ENCODE data around the gene KCNMB2. TPM values are rescaled to one million over a fixed set of nuclear protein-coding genes. Genes with fewer than 3 reads are reported as not detected.

KCNMB2 gene
- polyA plus RNA-seq, 2 of the 4 experiments (the other 2 are of a cell fraction), result not detected

GRCh38 chr3:178673529-178673928, 137.3 kb downstream of the KCNMB2 start:
- POLR2A ChIA-PET, result no interaction called here
- no peaks in the 10 kb centered on the region for H3K9me3 ChIP-seq
- CTCF ChIA-PET, result no interaction called here
- FAIRE-seq (no peak), DNase-seq (ENCODE audit: low read depth in 1 of 2, low spot score in 1 of 2) (no peak), ATAC-seq (no peak)
- no peaks in the 10 kb centered on the region for H3K4me1 ChIP-seq
- TF ChIP-seq EHMT2 (IDR thresholded peaks at IDR 0.05; ENCODE audit: low read depth) (no peak), RNF2 (IDR thresholded peaks at IDR 0.05; ENCODE audit: borderline replicate concordance, low read depth) (no peak), SREBF2 (IDR thresholded peaks at IDR 0.05) (no peak), EHF (CRISPR knock-in tag; IDR thresholded peaks at IDR 0.05) (no peak), JUN (IDR thresholded peaks at IDR 0.05) (no peak), BHLHE40 (IDR thresholded peaks at IDR 0.05; ENCODE audit: low read depth, low read length) (no peak), FOXS1 (CRISPR knock-in tag; IDR thresholded peaks at IDR 0.05) (no peak), TP53 (CRISPR knock-in tag; IDR thresholded peaks at IDR 0.05) (no peak), RFX5 (IDR thresholded peaks at IDR 0.05) (no peak), HOXB5 (CRISPR knock-in tag; IDR thresholded peaks at IDR 0.05) (no peak), RCOR1 (IDR thresholded peaks at IDR 0.05; ENCODE audit: low read depth, low read length) (no peak), TFCP2L1 (CRISPR knock-in tag; IDR thresholded peaks at IDR 0.05) (no peak), POLR2AphosphoS2 (conservative IDR thresholded peaks at IDR 0.05; ENCODE audit: low read length) (no peak), CBX2 (IDR thresholded peaks at IDR 0.05; ENCODE audit: borderline replicate concordance, low read depth) (no peak), CTCF (IDR thresholded peaks at IDR 0.05) (no peak), CHD4 (IDR thresholded peaks at IDR 0.05; ENCODE audit: borderline replicate concordance) (no peak), JUNB (IDR thresholded peaks at IDR 0.05) (no peak), FOSB (CRISPR knock-in tag; IDR thresholded peaks at IDR 0.05) (no peak), HMGXB4 (CRISPR knock-in tag; IDR thresholded peaks at IDR 0.05; ENCODE audit: borderline replicate concordance) (no peak)
- no peak overlapping the region for H3K4me3 ChIP-seq
- WGBS (ENCODE audit: missing lambda C conversion rate), result 7% methylated on average over 1 of the region's 1 CpG
- H3K27ac ChIP-seq, result no peak overlapping the region
- H3K4me2 ChIP-seq, result no peak overlapping the region

DNA sequence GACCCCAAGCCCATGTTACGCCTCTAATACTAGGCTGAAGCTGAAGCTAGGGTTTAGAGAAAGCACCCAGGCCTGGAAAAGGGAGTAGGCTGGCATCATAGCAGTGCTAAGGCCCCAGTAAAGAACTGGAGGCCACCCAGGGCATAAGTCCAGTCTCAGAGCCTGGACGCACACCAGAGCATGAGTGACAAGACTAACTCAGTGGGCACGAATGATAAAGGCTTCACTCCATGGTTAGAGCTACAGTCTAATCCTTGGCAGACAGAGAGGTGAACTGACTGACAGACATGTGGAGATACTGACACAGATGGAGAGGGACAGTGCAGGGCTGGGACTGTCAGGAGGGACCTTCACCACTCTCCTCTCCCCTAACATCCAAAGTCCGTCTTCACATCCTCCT, 139.8 kb downstream of the KCNMB2 start:
- Histone ChIP-seq H3K4me2 (no peak overlapping the region), H3K4me1 (no peaks in the 10 kb centered on the region), H3K4me3 (no peak overlapping the region), H3K9me3 (no peaks in the 10 kb centered on the region), H3K27ac (no peak overlapping the region)
- ChIA-PET POLR2A (no interaction called here), CTCF (no interaction called here)
- DNase-seq (ENCODE audit: low read depth in 1 of 2, low spot score in 1 of 2), result no peak
- ATAC-seq, result no peak
- no peak for FAIRE-seq
- WGBS (ENCODE audit: missing lambda C conversion rate), result 9% methylated on average over 4 of the region's 4 CpGs
- TF ChIP-seq NR3C1 (IDR thresholded peaks at IDR 0.05) (no peak), ZFP36 (IDR thresholded peaks at IDR 0.05; ENCODE audit: borderline replicate concordance, partially characterized antibody) (no peak), CTCF (IDR thresholded peaks at IDR 0.05) (no peak), FOSL2 (IDR thresholded peaks at IDR 0.05) (no peak), FOSL2 (CRISPR knock-in tag; IDR thresholded peaks at IDR 0.05) (no peak), NPAS2 (CRISPR knock-in tag; IDR thresholded peaks at IDR 0.05; ENCODE audit: borderline replicate concordance) (no peak), JUNB (IDR thresholded peaks at IDR 0.05) (no peak), MAZ (IDR thresholded peaks at IDR 0.05; ENCODE audit: borderline replicate concordance, low read depth, low read length) (no peak), ZNF302 (CRISPR knock-in tag; IDR thresholded peaks at IDR 0.05) (no peak), EP300 (IDR thresholded peaks at IDR 0.05) (no peak)
- TF ChIP-seq, protein P1, sequence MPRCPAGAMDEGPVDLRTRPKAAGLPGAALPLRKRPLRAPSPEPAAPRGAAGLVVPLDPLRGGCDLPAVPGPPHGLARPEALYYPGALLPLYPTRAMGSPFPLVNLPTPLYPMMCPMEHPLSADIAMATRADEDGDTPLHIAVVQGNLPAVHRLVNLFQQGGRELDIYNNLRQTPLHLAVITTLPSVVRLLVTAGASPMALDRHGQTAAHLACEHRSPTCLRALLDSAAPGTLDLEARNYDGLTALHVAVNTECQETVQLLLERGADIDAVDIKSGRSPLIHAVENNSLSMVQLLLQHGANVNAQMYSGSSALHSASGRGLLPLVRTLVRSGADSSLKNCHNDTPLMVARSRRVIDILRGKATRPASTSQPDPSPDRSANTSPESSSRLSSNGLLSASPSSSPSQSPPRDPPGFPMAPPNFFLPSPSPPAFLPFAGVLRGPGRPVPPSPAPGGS (IDR thresholded peaks at IDR 0.05), result no peak
- TF ChIP-seq, protein P2, sequence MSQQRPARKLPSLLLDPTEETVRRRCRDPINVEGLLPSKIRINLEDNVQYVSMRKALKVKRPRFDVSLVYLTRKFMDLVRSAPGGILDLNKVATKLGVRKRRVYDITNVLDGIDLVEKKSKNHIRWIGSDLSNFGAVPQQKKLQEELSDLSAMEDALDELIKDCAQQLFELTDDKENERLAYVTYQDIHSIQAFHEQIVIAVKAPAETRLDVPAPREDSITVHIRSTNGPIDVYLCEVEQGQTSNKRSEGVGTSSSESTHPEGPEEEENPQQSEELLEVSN (IDR thresholded peaks at IDR 0.05; ENCODE audit: borderline replicate concordance, low read depth), result no peak

Measured in A549 (cell line).